Measurements from ENCODE around the gene DOCK10.
"Not testable (repeated sequence)": the region's sequence is repeated elsewhere in the genome, so short reads cannot be mapped to it uniquely, and the experiment has no call there.

The DOCK10 gene

DNA sequence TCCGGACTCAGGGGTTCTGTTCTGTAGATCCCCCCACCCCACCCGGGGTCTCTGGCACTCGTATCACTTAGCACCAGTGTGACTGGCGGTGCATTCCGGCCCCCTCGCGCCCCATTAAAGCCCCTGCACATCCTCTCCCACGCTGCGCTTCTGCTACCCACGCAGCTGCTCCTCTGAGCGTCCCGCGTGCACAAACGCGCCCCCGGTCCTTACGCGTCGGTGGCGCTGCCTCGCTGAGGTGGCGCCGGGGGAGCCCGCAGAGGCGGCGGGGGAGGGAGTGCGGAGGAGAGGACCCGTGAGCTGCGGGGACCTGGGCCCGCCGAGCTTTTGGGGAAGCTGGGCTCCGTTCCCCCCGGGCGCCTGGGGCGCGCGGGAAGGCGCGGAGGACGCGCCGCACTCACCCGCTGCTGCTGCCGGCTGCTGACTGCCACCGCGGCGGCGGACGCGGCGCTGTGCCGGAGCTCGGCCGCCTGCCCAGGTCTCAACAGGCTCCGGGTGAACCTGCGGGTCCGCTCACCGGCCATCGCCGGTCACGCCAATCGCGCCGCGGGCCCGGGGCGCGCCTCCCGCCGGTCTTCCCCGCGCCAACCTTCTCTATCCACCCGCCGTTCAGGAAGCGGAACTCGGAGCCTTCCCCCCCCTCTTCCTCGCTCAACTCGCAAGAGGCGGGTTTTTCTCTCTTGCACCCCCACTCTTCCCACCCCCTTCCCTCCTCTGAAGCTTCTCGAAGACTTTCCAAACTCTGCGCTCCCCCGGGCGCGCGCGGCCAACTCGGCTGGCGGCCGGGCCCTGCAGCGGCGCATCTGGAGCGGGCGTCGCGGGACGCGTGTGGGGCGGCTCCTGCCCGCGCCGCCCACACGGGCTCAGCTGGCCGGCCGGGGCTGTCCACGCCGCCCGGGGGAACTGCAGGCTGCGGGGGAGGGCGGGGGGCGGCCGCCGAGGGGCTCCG lies at the start of gene DOCK10:
DOCK10 (minus strand) TSS at position 618 of the 949 bp plus-strand sequence; CDS start at position 524, 94 bp downstream.
- DNase-seq (ENCODE audit: low spot score) = no peak

GRCh38 chr2:225091336-225091735 lies 49.1 kb upstream of the DOCK10 start:
- no peak for DNase-seq (ENCODE audit: low spot score)

- DNase-seq (ENCODE audit: low spot score) = no peak
Observed at GRCh38 chr2:225090746-225091145, 48.5 kb upstream of the DOCK10 start.

DNA sequence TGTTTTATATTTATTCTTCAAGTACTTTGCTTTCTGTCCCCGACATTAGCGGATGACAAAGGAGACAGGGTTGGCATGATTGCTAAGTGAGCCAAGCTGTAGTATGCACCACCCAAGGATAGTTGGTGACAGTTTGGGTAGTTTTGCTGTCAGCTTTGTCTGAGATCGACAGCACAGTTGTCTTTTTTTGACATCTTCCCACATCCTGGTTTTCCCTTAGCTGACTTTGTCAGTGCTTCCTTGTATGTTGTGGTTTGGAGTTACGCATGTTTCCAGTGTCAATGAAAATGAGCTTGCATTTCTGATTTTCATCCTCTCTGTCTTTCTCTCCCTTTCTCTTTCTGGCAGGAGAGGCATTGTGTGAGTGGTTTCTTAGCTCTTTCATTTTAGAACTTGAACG lies 44.6 kb upstream of the DOCK10 start:
- no peak for DNase-seq (ENCODE audit: low spot score)

DNA sequence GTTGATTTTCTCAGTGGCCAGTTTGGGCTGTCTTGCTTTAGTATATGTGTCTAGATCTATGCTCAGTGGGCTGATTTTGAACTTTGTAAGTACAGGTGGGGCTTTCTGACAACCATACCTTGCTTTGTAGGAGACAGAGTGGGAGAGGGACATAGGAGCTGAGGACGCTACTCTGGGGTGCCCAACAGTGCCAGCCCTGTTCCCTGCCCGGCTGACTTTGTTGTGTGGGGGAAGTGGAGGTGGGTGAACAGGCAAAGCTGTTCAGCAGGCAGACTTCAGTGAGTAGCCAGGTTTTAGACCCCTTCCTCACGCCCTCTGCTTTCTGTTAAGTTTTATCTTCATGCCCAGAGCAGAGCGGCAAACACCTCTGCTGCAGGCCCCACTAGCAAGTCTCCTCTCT lies 44.2 kb upstream of the DOCK10 start:
- DNase-seq (ENCODE audit: low spot score) = no peak

GRCh38 chr2:225083276-225083675 lies 41.0 kb upstream of the DOCK10 start:
- no peak for DNase-seq (ENCODE audit: low spot score)

DNA sequence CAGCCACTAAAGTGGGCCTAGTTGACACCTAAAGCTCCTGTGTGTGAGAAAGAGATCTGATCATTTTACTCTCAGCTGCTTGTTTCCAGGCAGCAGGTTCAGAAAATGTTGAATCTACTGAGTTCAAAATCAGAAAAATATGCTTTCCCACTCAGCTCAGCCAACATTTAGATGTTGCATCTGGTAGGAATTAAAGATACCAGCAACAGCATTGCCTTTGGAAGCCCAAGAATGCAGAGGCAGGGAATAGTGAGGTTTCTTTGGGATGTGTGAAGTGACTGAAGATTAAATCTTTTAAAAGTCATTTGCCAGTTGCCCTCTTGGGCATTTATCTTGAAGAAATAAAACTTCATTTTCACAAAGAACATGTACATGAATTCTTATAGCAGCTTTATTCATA lies 33.9 kb upstream of the DOCK10 start:
- no peak for DNase-seq (ENCODE audit: low spot score)

DNA sequence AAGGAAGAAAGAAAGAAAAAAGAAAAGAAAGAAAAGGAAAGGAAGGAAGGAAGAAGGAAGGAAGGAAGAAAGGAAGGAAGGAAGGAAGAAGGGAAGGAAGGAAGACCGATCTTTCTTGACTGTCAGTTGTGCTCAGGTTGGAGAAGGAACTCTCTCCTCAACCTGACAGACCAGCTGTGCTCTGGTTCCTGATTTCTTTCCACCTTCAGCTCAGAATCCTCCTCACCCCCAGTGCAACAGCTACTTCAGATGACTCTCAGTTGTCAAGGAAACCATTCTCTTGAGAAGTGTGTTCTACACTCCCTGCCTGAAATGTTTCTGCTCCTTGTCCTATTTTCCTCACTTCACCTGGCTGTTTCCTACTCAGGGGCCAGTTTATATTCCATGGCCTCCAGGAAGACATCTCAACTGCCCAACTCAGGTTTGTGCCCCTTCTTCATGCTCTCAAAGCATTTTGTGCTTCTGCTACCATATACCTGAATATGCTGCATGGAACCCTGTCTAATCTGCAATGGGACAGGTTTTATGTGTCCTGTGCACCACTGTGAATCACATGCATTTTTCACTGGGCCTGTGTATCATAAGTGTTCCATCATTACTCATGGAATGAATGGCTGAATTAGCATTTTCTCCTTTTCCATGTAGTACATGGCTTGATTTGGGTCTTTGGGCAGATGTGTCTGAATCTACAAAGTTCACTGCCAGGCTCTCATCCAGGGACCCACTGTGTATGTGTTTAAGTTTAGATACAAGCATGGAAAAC lies 32.8 kb upstream of the DOCK10 start:
- no peak for DNase-seq (ENCODE audit: low spot score)

DNA sequence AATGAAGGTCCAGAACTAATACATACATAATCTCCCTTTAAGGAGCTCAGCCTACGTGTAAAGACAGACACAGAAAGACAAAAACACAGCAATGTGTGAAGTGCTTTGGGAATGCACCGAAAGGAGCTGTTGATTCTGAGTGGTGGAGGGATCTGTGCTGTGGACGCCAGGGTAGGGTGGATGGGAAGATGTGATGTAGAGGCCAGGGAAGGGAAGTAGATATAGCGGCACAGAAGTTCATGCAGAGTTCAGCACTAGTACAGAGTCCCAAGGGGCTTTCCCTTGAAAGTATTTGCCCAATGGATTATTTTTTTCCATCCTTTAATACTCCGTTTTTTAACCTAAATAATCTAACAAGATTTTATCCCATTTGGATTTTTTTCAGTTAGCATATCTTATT lies 32.1 kb upstream of the DOCK10 start:
- DNase-seq (ENCODE audit: low spot score) = no peak

DNA sequence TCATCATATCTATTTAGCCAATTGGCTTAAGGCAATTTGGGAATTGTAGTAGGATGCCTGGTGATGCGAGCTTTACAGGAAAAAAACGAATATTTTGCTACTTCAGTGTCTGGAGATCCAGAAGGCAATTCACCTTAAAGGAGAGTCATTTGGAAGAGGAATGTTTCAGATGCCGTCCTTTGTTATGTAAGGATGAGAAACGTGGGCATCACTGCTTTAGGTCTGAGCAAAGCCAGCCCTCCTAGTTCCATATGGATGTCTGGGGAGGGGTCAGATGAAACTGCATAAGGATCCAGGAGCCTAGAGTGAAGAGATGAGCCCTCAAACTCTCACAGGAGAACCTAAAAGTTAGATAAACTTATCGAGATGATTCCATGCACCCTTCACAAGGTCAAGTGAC lies 30.9 kb upstream of the DOCK10 start:
- DNase-seq (ENCODE audit: low spot score) = no peak

DNA sequence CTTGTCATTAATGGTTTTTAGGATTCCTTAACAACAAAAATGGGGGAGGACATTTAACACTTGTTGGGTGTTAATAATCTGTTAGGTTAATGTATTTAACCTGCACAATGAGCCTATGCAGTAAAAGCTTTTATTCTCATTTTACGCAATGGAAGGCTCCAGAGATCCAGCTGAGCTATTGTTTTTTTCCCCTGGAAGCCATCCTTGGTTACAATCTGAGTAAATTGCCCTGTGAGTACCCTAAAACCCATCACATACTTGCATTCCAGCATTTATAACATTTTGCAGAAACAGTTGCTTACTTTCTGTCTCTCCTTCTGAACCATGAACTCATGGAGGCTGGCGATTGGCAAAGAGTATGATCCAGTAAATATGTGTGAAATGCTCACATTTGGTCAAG lies 30.2 kb upstream of the DOCK10 start:
- no peak for DNase-seq (ENCODE audit: low spot score)

GRCh38 chr2:225070811-225071210 lies 28.5 kb upstream of the DOCK10 start:
- DNase-seq (ENCODE audit: low spot score) = no peak

DNA sequence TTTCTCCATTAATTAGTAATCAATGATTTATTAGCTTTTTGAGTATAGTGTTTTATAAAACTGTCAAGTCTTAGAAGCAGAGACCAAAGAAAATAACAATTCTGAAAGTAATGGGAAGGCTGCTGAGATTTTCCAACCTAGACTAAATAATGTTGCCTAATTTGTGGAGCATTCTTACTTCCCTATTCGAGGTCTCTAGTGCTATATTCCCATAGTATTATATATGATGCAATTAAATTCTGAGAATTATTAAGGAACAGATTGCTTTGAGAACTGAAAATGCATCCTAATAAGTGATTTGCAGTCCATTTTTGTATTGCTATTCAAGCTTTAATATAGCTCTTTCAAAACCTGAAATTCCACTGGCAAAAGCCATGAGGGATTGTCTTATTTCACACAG lies 27.7 kb upstream of the DOCK10 start:
- no peak for DNase-seq (ENCODE audit: low spot score)

GRCh38 chr2:225069477-225069876 lies 27.2 kb upstream of the DOCK10 start:
- DNase-seq (ENCODE audit: low spot score) = no peak

- DNase-seq (ENCODE audit: low spot score) = no peak
Observed at GRCh38 chr2:225065882-225066281, 23.6 kb upstream of the DOCK10 start.

DNA sequence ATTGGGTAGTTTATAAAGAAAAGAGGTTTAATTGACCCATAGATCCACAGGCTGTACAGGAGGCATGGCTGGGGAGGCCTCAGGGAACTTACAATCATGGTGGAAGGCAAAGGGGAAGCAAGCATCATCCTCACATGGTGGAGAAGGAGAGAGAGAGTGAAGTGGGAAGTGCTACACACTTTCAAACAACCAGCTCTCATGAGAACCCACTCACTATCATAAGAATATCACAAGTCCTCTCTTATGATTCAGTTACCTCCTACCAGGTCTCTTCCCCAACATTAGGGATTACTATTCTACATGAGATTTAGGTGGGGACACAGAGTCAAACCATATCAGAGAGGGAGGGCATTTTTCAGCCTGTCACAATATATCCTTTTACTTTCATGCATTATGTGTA lies 22.7 kb upstream of the DOCK10 start:
- DNase-seq (ENCODE audit: low spot score) = no peak

DNA sequence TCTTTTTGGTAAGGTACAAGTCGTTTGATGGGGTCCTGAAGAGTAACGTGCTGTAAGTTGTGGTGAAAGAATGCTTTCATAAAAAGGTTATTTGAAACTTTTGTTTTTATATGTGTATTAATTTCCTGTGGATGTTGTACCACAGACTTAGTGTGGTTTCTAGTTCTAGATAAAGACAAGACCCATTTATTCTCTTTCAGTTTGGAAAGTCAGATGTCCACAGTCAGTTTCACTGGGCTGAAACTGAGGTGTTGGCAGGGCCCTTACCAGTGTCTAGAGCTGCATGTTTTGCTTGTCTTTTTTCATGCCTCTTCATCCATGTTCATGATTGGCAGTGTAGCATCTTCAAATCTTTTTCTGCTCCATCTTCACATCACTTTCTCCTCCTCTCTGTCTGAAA lies 22.1 kb upstream of the DOCK10 start:
- no peak for DNase-seq (ENCODE audit: low spot score)

GRCh38 chr2:225056330-225057073 lies 14.2 kb upstream of the DOCK10 start:
- DNase-seq (ENCODE audit: low spot score) = no peak

- DNase-seq (ENCODE audit: low spot score) = no peak
Observed at GRCh38 chr2:225055714-225056113, 13.4 kb upstream of the DOCK10 start.

- no peak for DNase-seq (ENCODE audit: low spot score)
Observed at GRCh38 chr2:225052703-225053102, 10.4 kb upstream of the DOCK10 start.

- not testable (repeated sequence) for DNase-seq (ENCODE audit: low spot score)
Observed at GRCh38 chr2:225047502-225047901, 5.2 kb upstream of the DOCK10 start.

- no peak for DNase-seq (ENCODE audit: low spot score)
Observed at GRCh38 chr2:225042800-225043167, 516 bp upstream of the DOCK10 start.
